ENCODE results near the gene LCLAT1. TPM values are rescaled to one million over a fixed set of nuclear protein-coding genes. Genes with fewer than 3 reads are reported as not detected.
A peak's percentile ranks its signal among the peaks of the same experiment; 100 is the strongest.

The LCLAT1 gene
- total and polyA plus RNA-seq, 8 donors, result 13.1 to 24.9 (median 14.8) TPM

- ATAC-seq (no peak), DNase-seq (no peak)
- Histone ChIP-seq H3K4me1 (peaks cover 13 to 16% of the 10 kb centered on the region in 2 donors), H3K36me3 (no peaks in the 10 kb centered on the region), H3K9me3 (no peaks in the 10 kb centered on the region), H3K4me3 (no peak overlapping the region), H3K27ac (peak overlapping the region in 1 of 2 donors; percentile 5), H3K27me3 (no peaks in the 10 kb centered on the region)
- intact Hi-C loops (cut with DNase I), result no loop called here
- no peak for TF ChIP-seq CTCF (IDR thresholded peaks at IDR 0.05)
Observed at GRCh38 chr2:30406853-30407252, 40.2 kb upstream of the LCLAT1 start.

DNA sequence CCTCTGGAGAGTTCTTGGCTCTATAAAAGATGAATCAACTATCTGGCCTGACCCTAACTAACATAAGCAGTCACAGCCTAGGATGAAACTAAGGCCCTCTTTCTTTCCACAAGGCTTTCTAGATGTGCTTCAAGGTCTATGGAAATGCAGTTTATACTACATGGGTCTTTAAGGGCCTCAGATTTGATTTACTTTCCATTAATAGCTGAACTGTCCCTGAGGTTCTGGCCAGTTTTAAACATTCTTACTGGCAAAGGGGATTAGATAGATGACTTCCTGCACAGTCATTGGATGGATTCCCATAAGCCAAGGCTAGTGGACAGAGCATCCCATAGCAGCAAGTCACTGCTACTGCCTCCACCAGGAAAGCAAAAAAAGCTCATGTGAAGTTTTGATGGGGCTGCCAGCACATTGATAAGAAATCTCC is 38.1 kb upstream of the LCLAT1 start:
- no peak for ATAC-seq
- TF ChIP-seq CTCF (IDR thresholded peaks at IDR 0.05), result no peak
- peak overlapping the region in 1 of 2 donors; percentile 69 for H3K27ac ChIP-seq
- no peak overlapping the region for H3K4me3 ChIP-seq
- no peaks in the 10 kb centered on the region for H3K27me3 ChIP-seq
- peaks cover 13 to 16% of the 10 kb centered on the region in 2 donors for H3K4me1 ChIP-seq
- no peak for DNase-seq
- H3K36me3 ChIP-seq, result no peaks in the 10 kb centered on the region
- intact Hi-C loops (cut with DNase I), result no loop called here
- H3K9me3 ChIP-seq, result no peaks in the 10 kb centered on the region

DNA sequence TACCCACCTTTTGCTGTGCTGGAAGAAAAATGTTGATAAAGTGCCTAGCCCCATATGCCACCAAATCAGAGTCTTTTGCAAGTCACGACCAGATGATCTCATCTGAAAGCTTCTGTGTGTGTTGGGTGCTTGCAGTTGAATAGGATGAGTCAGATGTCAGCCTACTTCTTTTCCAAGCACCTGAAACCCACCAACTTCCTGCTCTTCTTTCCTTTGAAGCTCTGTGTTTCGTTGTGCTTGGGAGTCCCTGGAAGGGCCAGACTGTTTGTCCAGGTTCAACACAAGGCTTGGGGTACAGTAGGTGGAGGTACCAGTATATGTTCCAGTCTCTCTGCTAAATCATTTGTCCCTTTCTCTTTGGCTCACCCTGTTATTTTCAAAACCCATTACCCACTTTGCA is 36.8 kb upstream of the LCLAT1 start:
- no peak for DNase-seq
- H3K4me1 ChIP-seq, result peaks cover 13 to 16% of the 10 kb centered on the region in 2 donors
- no peak for ATAC-seq
- no peaks in the 10 kb centered on the region for H3K27me3 ChIP-seq
- TF ChIP-seq CTCF (IDR thresholded peaks at IDR 0.05), result no peak
- H3K9me3 ChIP-seq, result no peaks in the 10 kb centered on the region
- H3K4me3 ChIP-seq, result no peak overlapping the region
- H3K36me3 ChIP-seq, result no peaks in the 10 kb centered on the region
- intact Hi-C loops (cut with DNase I), result no loop called here
- H3K27ac ChIP-seq, result peak overlapping the region in 1 of 2 donors; percentile 51

DNA sequence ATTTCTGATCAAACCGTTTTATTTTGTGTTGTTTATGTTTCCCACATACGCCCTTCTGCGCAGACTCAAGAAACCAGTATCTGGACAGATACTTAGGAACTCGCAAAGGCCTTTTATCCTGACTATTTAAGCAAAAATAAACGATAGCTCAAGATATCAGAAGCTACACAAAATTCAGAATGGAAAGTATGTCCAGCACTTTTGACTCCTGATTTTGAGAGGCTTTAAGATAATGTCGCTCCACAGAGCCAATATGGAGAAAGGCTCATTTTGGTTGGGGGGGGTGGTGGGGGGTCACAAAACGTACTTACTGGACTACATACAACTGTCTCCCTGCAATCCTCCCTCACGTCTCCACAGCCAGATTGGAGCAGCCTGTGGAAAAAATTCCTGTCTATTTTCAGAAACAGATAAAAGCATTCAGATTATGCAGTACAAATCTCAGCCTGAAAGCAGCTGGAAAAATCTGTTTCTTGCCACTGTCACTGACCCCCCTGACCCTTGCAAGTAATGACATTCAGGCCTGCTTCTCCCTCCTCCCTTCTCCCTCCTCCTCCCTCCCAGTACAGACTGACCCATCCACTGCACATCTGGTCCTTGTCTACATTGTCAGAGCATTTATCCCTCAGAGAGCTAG is 34.9 kb upstream of the LCLAT1 start:
- Histone ChIP-seq H3K27me3 (no peaks in the 10 kb centered on the region), H3K4me1 (peaks cover 13 to 16% of the 10 kb centered on the region in 2 donors), H3K9me3 (no peaks in the 10 kb centered on the region), H3K27ac (peak overlapping the region in 1 of 2 donors; percentile 70), H3K36me3 (no peaks in the 10 kb centered on the region), H3K4me3 (no peak overlapping the region)
- TF ChIP-seq CTCF (IDR thresholded peaks at IDR 0.05), result no peak
- peak; percentile 57 for ATAC-seq
- intact Hi-C loops (cut with DNase I), result no loop called here
- peak in 3 of 4 donors; percentile 41 to 92 (median 92) for DNase-seq

- no peak for ATAC-seq
- DNase-seq, result no peak
- Histone ChIP-seq H3K9me3 (no peaks in the 10 kb centered on the region), H3K27ac (peak overlapping the region in 1 of 2 donors; percentile 70), H3K4me1 (peaks cover 6 to 13% of the 10 kb centered on the region in 2 donors), H3K36me3 (no peaks in the 10 kb centered on the region), H3K4me3 (no peak overlapping the region), H3K27me3 (no peaks in the 10 kb centered on the region)
- no peak for TF ChIP-seq CTCF (IDR thresholded peaks at IDR 0.05)
- intact Hi-C loops (cut with DNase I), result no loop called here
Observed at GRCh38 chr2:30412684-30413570, 34.1 kb upstream of the LCLAT1 start.
